Fibroblast of the aortic adventitia (primary cell): ENCODE measurements around the gene FZD2. TPM values are rescaled to one million over a fixed set of nuclear protein-coding genes. Genes with fewer than 3 reads are reported as not detected.

Experiments
- DNase-seq: peaks from one replicate; pipeline ENCODE4 v3.0.0-alpha.2; 2010; ENCODE audit warnings: low read depth
- H3K4me3 ChIP-seq: 2 replicates; pipeline ENCODE4 v1.5.1; 2011; ENCODE audit warnings: low read depth, mild to moderate bottlenecking, control low read depth, low read length, moderate library complexity
- CTCF ChIP-seq: IDR thresholded peaks from 2 replicates; pipeline ENCODE4 v1.5.1; 2011; ENCODE audit warnings: mild to moderate bottlenecking, low read length, control low read depth, inconsistent platforms; ENCODE audit not compliant: insufficient read depth
- total RNA-seq: library from RNA; depleted of rRNA; stranded (reverse); fragments of >200 nt; gene quantifications from 2 replicates; pipeline ENCODE4 v1.2.3, GENCODE V29; 2012; ENCODE audit warnings: low replicate concordance

Gene FZD2
- total RNA-seq, 1 donor = 16.4 TPM

GRCh38 chr17:44548376-44549230 is 8.7 kb upstream of the FZD2 start:
- H3K4me3 ChIP-seq = no peak overlapping the region
- no peak for DNase-seq
- TF ChIP-seq CTCF = no peak

- H3K4me3 ChIP-seq = no peak overlapping the region
- DNase-seq = no peak
- TF ChIP-seq CTCF = no peak
Measured at GRCh38 chr17:44549686-44550085, 7.6 kb upstream of the FZD2 start.

GRCh38 chr17:44552361-44552760 is 4.9 kb upstream of the FZD2 start:
- TF ChIP-seq CTCF = no peak
- no peak for DNase-seq
- no peak overlapping the region for H3K4me3 ChIP-seq

- TF ChIP-seq CTCF = no peak
- H3K4me3 ChIP-seq = no peak overlapping the region
- DNase-seq = no peak
Measured at GRCh38 chr17:44555099-44555498, 2.2 kb upstream of the FZD2 start.

- H3K4me3 ChIP-seq = peak overlapping the region; percentile 81
- peak; percentile 70 for DNase-seq
- no peak for TF ChIP-seq CTCF
Measured at GRCh38 chr17:44556166-44556831, 985 bp upstream of the FZD2 start.

- TF ChIP-seq CTCF = no peak
- peak overlapping the region; percentile 81 for H3K4me3 ChIP-seq
- peak; percentile 66 for DNase-seq
Measured at GRCh38 chr17:44557651-44558285, 484 bp downstream of the FZD2 start.
